ENCODE measurements around the gene MYMK. TPM values are rescaled to one million over a fixed set of nuclear protein-coding genes. Genes with fewer than 3 reads are reported as not detected.

The MYMK gene
- total and polyA plus RNA-seq, 2 experiments from 2014 or later = not detected

GRCh38 chr9:133477461-133477860 is 47.3 kb downstream of the MYMK start:
- Mint-ChIP-seq H3K27me3 (ENCODE audit: insufficient read depth, low read depth, poor library complexity) (peaks cover 3% of the 10 kb centered on the region), H3K27ac (no peak overlapping the region), H3K4me3 (peak overlapping the region; percentile 79), H3K9me3 (no peaks in the 10 kb centered on the region), H3K36me3 (ENCODE audit: low read depth) (peaks cover 3% of the 10 kb centered on the region; the same call in 2 of the 3 replicates), H3K4me1 (peaks cover 8% of the 10 kb centered on the region)
- H3K4me3 ChIP-seq = peak overlapping the region; percentile 85; the same call in 1 of the 2 replicates
- no peaks in the 10 kb centered on the region; the same call in 1 of the 2 replicates for H4K20me1 ChIP-seq (replicated peaks; ENCODE audit: insufficient read depth)
- DNase-seq (ENCODE audit: low spot score) = no peak
- H3K9me2 ChIP-seq (ENCODE audit: insufficient read depth) = no peaks in the 10 kb centered on the region
- no peak overlapping the region for H3K27ac ChIP-seq (ENCODE audit: low read depth)
- H3K4me2 ChIP-seq = peak overlapping the region; percentile 96
- no peaks in the 10 kb centered on the region for H3K27me3 ChIP-seq (ENCODE audit: insufficient read depth)
- peaks cover 8% of the 10 kb centered on the region for H3K4me1 ChIP-seq (ENCODE audit: insufficient read depth)
- peaks cover 16% of the 10 kb centered on the region for H3K79me2 ChIP-seq (replicated peaks; ENCODE audit: insufficient read depth)
- no peak for TF ChIP-seq CREB1 (CRISPR knock-in tag; IDR thresholded peaks at IDR 0.05; ENCODE audit: low read depth)
- no peak for TF ChIP-seq ZNF331 (CRISPR knock-in tag; IDR thresholded peaks at IDR 0.05; ENCODE audit: low read depth)
- TF ChIP-seq ETS1 (IDR thresholded peaks at IDR 0.05) = no peak
- no peak for TF ChIP-seq ZNF462 (CRISPR knock-in tag; IDR thresholded peaks at IDR 0.05)
- 0 out of 2 replicates have a peak, but pooled peaks cover 2% of the 10 kb centered on the region for H3F3A ChIP-seq (replicated peaks; ENCODE audit: low read depth)
- peaks cover 3% of the 10 kb centered on the region; the same call in 1 of the 2 replicates for H3K36me3 ChIP-seq (ENCODE audit: insufficient read depth)
- no peak overlapping the region for H2AFZ ChIP-seq
- ATAC-seq = no peak

GRCh38 chr9:133476941-133477340 is 47.8 kb downstream of the MYMK start:
- no peak overlapping the region for H3K27ac ChIP-seq (ENCODE audit: low read depth)
- peaks cover 3% of the 10 kb centered on the region for H3K27me3 Mint-ChIP-seq (ENCODE audit: insufficient read depth, low read depth, poor library complexity)
- H3K79me2 ChIP-seq (replicated peaks; ENCODE audit: insufficient read depth) = peaks cover 16% of the 10 kb centered on the region
- H3K4me3 ChIP-seq = 0 out of 2 replicates have a peak overlapping the region, but pooled peaks have one; percentile 85
- H3K4me2 ChIP-seq = no peak overlapping the region
- no peak for DNase-seq (ENCODE audit: low spot score)
- peaks cover 3% of the 10 kb centered on the region; the same call in 2 of the 3 replicates for H3K36me3 Mint-ChIP-seq (ENCODE audit: low read depth)
- H2AFZ ChIP-seq = no peak overlapping the region
- H3K36me3 ChIP-seq (ENCODE audit: insufficient read depth) = peaks cover 3% of the 10 kb centered on the region; the same call in 1 of the 2 replicates
- no peak overlapping the region for H3K27ac Mint-ChIP-seq
- H3K9me2 ChIP-seq (ENCODE audit: insufficient read depth) = no peaks in the 10 kb centered on the region
- peaks cover 8% of the 10 kb centered on the region for H3K4me1 ChIP-seq (ENCODE audit: insufficient read depth)
- 0 out of 2 replicates have a peak, but pooled peaks cover 2% of the 10 kb centered on the region for H3F3A ChIP-seq (replicated peaks; ENCODE audit: low read depth)
- peaks cover 8% of the 10 kb centered on the region for H3K4me1 Mint-ChIP-seq
- ATAC-seq = no peak
- no peaks in the 10 kb centered on the region for H3K27me3 ChIP-seq (ENCODE audit: insufficient read depth)
- no peak overlapping the region for H3K4me3 Mint-ChIP-seq
- no peaks in the 10 kb centered on the region for H3K9me3 Mint-ChIP-seq
- no peaks in the 10 kb centered on the region; the same call in 1 of the 2 replicates for H4K20me1 ChIP-seq (replicated peaks; ENCODE audit: insufficient read depth)
- TF ChIP-seq POLR2AphosphoS5 (IDR thresholded peaks at IDR 0.05; ENCODE audit: low read depth) = no peak
- no peak for TF ChIP-seq EZH2phosphoT487 (IDR thresholded peaks at IDR 0.05; ENCODE audit: unreplicated experiment)
- TF ChIP-seq CREB1 (CRISPR knock-in tag; IDR thresholded peaks at IDR 0.05; ENCODE audit: low read depth) = no peak
- no peak for TF ChIP-seq EZH2 (IDR thresholded peaks at IDR 0.05; ENCODE audit: low read depth, unreplicated experiment)
- no peak for TF ChIP-seq JUNB (IDR thresholded peaks at IDR 0.05; ENCODE audit: unreplicated experiment)

Measured in GM23338 (cell line).